ENCODE data around the gene MAP1LC3A.

Gene MAP1LC3A

GRCh38 chr20:34542439-34542838 lies 16.1 kb upstream of the MAP1LC3A start:
- no peak for DNase-seq
- Histone ChIP-seq H3K36me3 (peaks cover 25% of the 10 kb centered on the region), H3K27me3 (no peaks in the 10 kb centered on the region), H3K9me3 (no peaks in the 10 kb centered on the region), H3K4me3 (ENCODE audit: low read depth, low read length) (no peak overlapping the region), H3K4me1 (no peaks in the 10 kb centered on the region)
- TF ChIP-seq CTCF (IDR thresholded peaks at IDR 0.05; ENCODE audit: low read depth, low read length): no peak

GRCh38 chr20:34543463-34544056 lies 15.0 kb upstream of the MAP1LC3A start:
- DNase-seq: no peak
- H3K4me3 ChIP-seq (ENCODE audit: low read depth, low read length): no peak overlapping the region
- no peaks in the 10 kb centered on the region for H3K9me3 ChIP-seq
- H3K36me3 ChIP-seq: peaks cover 20% of the 10 kb centered on the region
- H3K27me3 ChIP-seq: no peaks in the 10 kb centered on the region
- TF ChIP-seq CTCF (IDR thresholded peaks at IDR 0.05; ENCODE audit: low read depth, low read length): no peak
- H3K4me1 ChIP-seq: no peaks in the 10 kb centered on the region

GRCh38 chr20:34544109-34544796 lies 14.3 kb upstream of the MAP1LC3A start:
- Histone ChIP-seq H3K9me3 (no peaks in the 10 kb centered on the region), H3K27me3 (no peaks in the 10 kb centered on the region), H3K4me3 (ENCODE audit: low read depth, low read length) (no peak overlapping the region), H3K36me3 (peaks cover 13% of the 10 kb centered on the region), H3K4me1 (no peaks in the 10 kb centered on the region)
- TF ChIP-seq CTCF (IDR thresholded peaks at IDR 0.05; ENCODE audit: low read depth, low read length): no peak
- DNase-seq: no peak

GRCh38 chr20:34546751-34547181 lies 11.8 kb upstream of the MAP1LC3A start:
- TF ChIP-seq CTCF (IDR thresholded peaks at IDR 0.05; ENCODE audit: low read depth, low read length): no peak
- DNase-seq: no peak

GRCh38 chr20:34547844-34548613 lies 10.5 kb upstream of the MAP1LC3A start:
- Histone ChIP-seq H3K36me3 (no peaks in the 10 kb centered on the region), H3K27me3 (no peaks in the 10 kb centered on the region), H3K4me1 (no peaks in the 10 kb centered on the region), H3K9me3 (no peaks in the 10 kb centered on the region), H3K4me3 (ENCODE audit: low read depth, low read length) (no peak overlapping the region)
- no peak for DNase-seq
- no peak for TF ChIP-seq CTCF (IDR thresholded peaks at IDR 0.05; ENCODE audit: low read depth, low read length)

More at GRCh38 chr20:34546751-34547181, 11.8 kb upstream of the MAP1LC3A start:
- H3K27me3 ChIP-seq: no peaks in the 10 kb centered on the region
- H3K4me1 ChIP-seq: no peaks in the 10 kb centered on the region
- no peak overlapping the region for H3K4me3 ChIP-seq (ENCODE audit: low read depth, low read length)
- no peaks in the 10 kb centered on the region for H3K36me3 ChIP-seq
- H3K9me3 ChIP-seq: no peaks in the 10 kb centered on the region
